Thyroid gland (tissue), 4 donors: ENCODE measurements around the gene PRKCE.

Source experiments
- CTCF ChIP-seq, 6 experiments: fragments of 200-600 bp in 3 of 6; fragments of 450-650 bp in 3 of 6; sonication (generic) in 3 of 6; IDR thresholded peaks; one replicate each; pipeline ENCODE4 v1.5.1; 2016 to 2019; ENCODE audit warnings: antibody characterized with exemption in 6 of 6, mild to moderate bottlenecking in 2 of 6, inconsistent platforms in 1 of 6, moderate library complexity in 1 of 6
- POLR2A ChIP-seq, 2 donors: fragments of 450-650 bp; IDR thresholded peaks; one replicate each; pipeline ENCODE4 v1.6.1; 2017; ENCODE audit warnings: antibody characterized with exemption in 2 of 2, mild to moderate bottlenecking in 2 of 2, moderate library complexity in 1 of 2

GRCh38 chr2:45918463-45919159, 267.1 kb downstream of the PRKCE start:
- TF ChIP-seq CTCF (IDR thresholded peaks at IDR 0.05) (no peak), POLR2A (IDR thresholded peaks at IDR 0.05) (no peak)
